Vagina (tissue), 2 donors: ENCODE data around the gene BDH1.

Source experiments
- CTCF ChIP-seq, 3 experiments: fragments of 450-650 bp in 2 of 3; fragments of 200-600 bp in 1 of 3; sonication (generic) in 1 of 3; IDR thresholded peaks; one replicate each; pipeline ENCODE4 v1.5.1; 2017 to 2019; ENCODE audit warnings: antibody characterized with exemption in 3 of 3, mild to moderate bottlenecking in 2 of 3, moderate library complexity in 2 of 3
- POLR2A ChIP-seq, 2 donors: fragments of 450-650 bp; IDR thresholded peaks; one replicate each; pipeline ENCODE4 v1.6.1; 2017; ENCODE audit warnings: antibody characterized with exemption in 2 of 2, mild to moderate bottlenecking in 2 of 2, moderate library complexity in 2 of 2
- POLR2AphosphoS5 ChIP-seq, 2 donors: sonication (generic); formaldehyde crosslinking; IDR thresholded peaks; one replicate each; pipeline ENCODE4 v1.9.0; 2017; ENCODE audit warnings: antibody characterized with exemption in 2 of 2, mild to moderate bottlenecking in 2 of 2, low read depth in 1 of 2; ENCODE audit not compliant: insufficient read depth in 1 of 2

- TF ChIP-seq POLR2A (IDR thresholded peaks at IDR 0.05) (no peak), CTCF (IDR thresholded peaks at IDR 0.05) (no peak), POLR2AphosphoS5 (IDR thresholded peaks at IDR 0.05; ENCODE audit: insufficient read depth in 1 of 2, low read depth in 1 of 2) (no peak)
These were observed 59.6 kb downstream of the BDH1 start for GRCh38 chr3:197495999-197496745.
